HEK293 (cell line): Measurements from ENCODE around the gene CARD14.

Experiments
- CTCF ChIA-PET: fragments of 350-600 bp; formaldehyde crosslinking; extraction: SDS; loops from one replicate; lab custom pipeline; 2021; ENCODE audit warnings: antibody characterized with exemption; lab: Yijun Ruan, JAX
- POLR2A ChIA-PET: fragments of 300-600 bp; formaldehyde crosslinking; extraction: SDS; loops from one replicate; lab custom pipeline; 2020; ENCODE audit warnings: antibody characterized with exemption, inconsistent platforms; lab: Yijun Ruan, JAX
- H3K27ac ChIP-seq: fragments of 200-500 bp; sonication (Bioruptor generic); 2 replicates; pipeline ENCODE4 v1.5.1; 2014; ENCODE audit warnings: low read depth, low read length, control low read depth, inconsistent platforms; ENCODE audit errors: extremely low read depth
- H3K36me3 ChIP-seq, 2 experiments: fragments of 200-500 bp in 1 of 2; sonication (Bioruptor generic) in 1 of 2; 1 replicate in 1 of 2; 2 replicates in 1 of 2; pipeline ENCODE4 v1.5.1; 2014 to 2017; ENCODE audit warnings: inconsistent platforms in 2 of 2, low read length in 2 of 2; ENCODE audit not compliant: control insufficient read depth in 2 of 2, insufficient read depth in 1 of 2
- H3K4me1 ChIP-seq: fragments of 200-500 bp; sonication (Bioruptor generic); 2 replicates; pipeline ENCODE4 v1.5.1; 2014; ENCODE audit warnings: mild to moderate bottlenecking, low read length, inconsistent platforms; ENCODE audit not compliant: control insufficient read depth, insufficient read depth
- H3K4me3 ChIP-seq: 2 replicates; pipeline ENCODE4 v1.5.1; 2011; ENCODE audit warnings: low read depth, mild to moderate bottlenecking, control low read depth, low read length, moderate library complexity
- H3K9me3 ChIP-seq: fragments of 200-500 bp; sonication (Bioruptor generic); 2 replicates; pipeline ENCODE4 v1.5.1; 2014; ENCODE audit warnings: low read depth, low read length, inconsistent platforms; ENCODE audit not compliant: control insufficient read depth, insufficient read depth
- GLI4 ChIP-seq: fragments of 450-650 bp; formaldehyde crosslinking; IDR thresholded peaks from 2 replicates; pipeline ENCODE4 v1.5.1; 2016; ENCODE audit warnings: missing biosample characterization, missing genetic modification characterization
- INSM2 ChIP-seq: fragments of 450-650 bp; formaldehyde crosslinking; IDR thresholded peaks from 2 replicates; pipeline ENCODE4 v1.5.1; 2016; ENCODE audit warnings: missing biosample characterization, missing genetic modification characterization
- MYNN ChIP-seq: fragments of 450-650 bp; formaldehyde crosslinking; IDR thresholded peaks from 2 replicates; pipeline ENCODE4 v1.5.1; 2016; ENCODE audit warnings: missing biosample characterization, missing genetic modification characterization, borderline replicate concordance
- OSR2 ChIP-seq: fragments of 450-650 bp; formaldehyde crosslinking; IDR thresholded peaks from 2 replicates; pipeline ENCODE4 v1.5.1; 2016; ENCODE audit warnings: missing biosample characterization, missing genetic modification characterization
- SP7 ChIP-seq: fragments of 450-650 bp; formaldehyde crosslinking; IDR thresholded peaks from 2 replicates; pipeline ENCODE4 v1.5.1; 2016; ENCODE audit warnings: missing biosample characterization, missing genetic modification characterization
- ZBTB17 ChIP-seq: fragments of 450-650 bp; formaldehyde crosslinking; IDR thresholded peaks from 2 replicates; pipeline ENCODE4 v1.5.1; 2016; ENCODE audit warnings: missing biosample characterization, missing genetic modification characterization
- ZBTB26 ChIP-seq: fragments of 450-650 bp; formaldehyde crosslinking; optimal IDR thresholded peaks from 2 replicates; pipeline ENCODE3; 2016; ENCODE audit warnings: missing biosample characterization, mild to moderate bottlenecking, missing genetic modification characterization
- ZFHX2 ChIP-seq: fragments of 450-650 bp; formaldehyde crosslinking; conservative IDR thresholded peaks from 2 replicates; pipeline ENCODE4 v1.5.1; 2016; ENCODE audit warnings: missing biosample characterization, missing genetic modification characterization
- ZFP69B ChIP-seq: fragments of 450-650 bp; formaldehyde crosslinking; IDR thresholded peaks from 2 replicates; pipeline ENCODE4 v1.5.1; 2016; ENCODE audit warnings: missing biosample characterization, missing genetic modification characterization
- ZNF274 ChIP-seq, 2 experiments: fragments of 200-500 bp in 1 of 2; fragments of 450-650 bp in 1 of 2; sonication (Bioruptor generic) in 1 of 2; formaldehyde crosslinking in 1 of 2; IDR thresholded peaks; 2 replicates each; pipeline versions ENCODE4 v1.5.1 to v1.6.1; 2014 to 2016; ENCODE audit warnings: borderline replicate concordance in 1 of 2, inconsistent platforms in 1 of 2, low read length in 1 of 2, missing biosample characterization in 1 of 2, missing genetic modification characterization in 1 of 2
- ZNF416 ChIP-seq: fragments of 450-650 bp; formaldehyde crosslinking; IDR thresholded peaks from 2 replicates; pipeline ENCODE4 v1.5.1; 2016; ENCODE audit warnings: missing biosample characterization, missing genetic modification characterization
- ZNF473 ChIP-seq: fragments of 450-650 bp; formaldehyde crosslinking; IDR thresholded peaks from 2 replicates; pipeline ENCODE4 v1.5.1; 2017; ENCODE audit warnings: missing biosample characterization, missing genetic modification characterization
- ZNF521 ChIP-seq: fragments of 450-650 bp; formaldehyde crosslinking; IDR thresholded peaks from 2 replicates; pipeline ENCODE4 v1.5.1; 2017; ENCODE audit warnings: missing biosample characterization, mild to moderate bottlenecking, missing genetic modification characterization
- ZNF529 ChIP-seq: fragments of 450-650 bp; formaldehyde crosslinking; IDR thresholded peaks from 2 replicates; pipeline ENCODE4 v1.5.1; 2017; ENCODE audit warnings: missing genetic modification characterization, missing biosample characterization; ENCODE audit not compliant: insufficient replicate concordance
- ZNF549 ChIP-seq: fragments of 450-650 bp; IDR thresholded peaks from 2 replicates; pipeline ENCODE4 v1.5.1; 2018; ENCODE audit warnings: missing biosample characterization, missing genetic modification characterization, mild to moderate bottlenecking, inconsistent platforms, moderate library complexity
- ZNF626 ChIP-seq: fragments of 450-650 bp; sonication (Bioruptor Pico); formaldehyde crosslinking; IDR thresholded peaks from 2 replicates; pipeline ENCODE4 v1.5.1; 2018; ENCODE audit warnings: missing biosample characterization, missing genetic modification characterization, inconsistent platforms
- ZNF629 ChIP-seq: fragments of 450-650 bp; formaldehyde crosslinking; IDR thresholded peaks from 2 replicates; pipeline ENCODE4 v1.5.1; 2017; ENCODE audit warnings: missing biosample characterization, missing genetic modification characterization
- ZNF658 ChIP-seq: fragments of 450-650 bp; formaldehyde crosslinking; IDR thresholded peaks from 2 replicates; pipeline ENCODE4; 2016; ENCODE audit warnings: missing biosample characterization, missing genetic modification characterization
- ZNF660 ChIP-seq: fragments of 450-650 bp; IDR thresholded peaks from 2 replicates; pipeline ENCODE4 v1.5.1; 2018; ENCODE audit warnings: missing biosample characterization, mild to moderate bottlenecking, missing genetic modification characterization
- ZSCAN30 ChIP-seq: fragments of 450-650 bp; IDR thresholded peaks from 2 replicates; pipeline ENCODE4 v1.5.1; 2018; ENCODE audit warnings: missing biosample characterization, mild to moderate bottlenecking, missing genetic modification characterization, moderate library complexity
- TF ChIP-seq, protein P1 (sequence below): fragments of 450-650 bp; formaldehyde crosslinking; IDR thresholded peaks from 2 replicates; pipeline ENCODE4 v1.5.1; 2016; ENCODE audit warnings: missing biosample characterization, missing genetic modification characterization
- TF ChIP-seq, protein P2 (sequence below): fragments of 450-650 bp; formaldehyde crosslinking; IDR thresholded peaks from 2 replicates; pipeline ENCODE4 v1.5.1; 2016; ENCODE audit warnings: missing biosample characterization, missing genetic modification characterization
- TF ChIP-seq, protein P3 (sequence below): sonication (generic); formaldehyde crosslinking; IDR thresholded peaks from 2 replicates; pipeline ENCODE4 v1.8.1; 2022; ENCODE audit warnings: mild to moderate bottlenecking, moderate library complexity, missing genetic modification reagents
- TF ChIP-seq, protein P4 (sequence below): fragments of 450-650 bp; formaldehyde crosslinking; IDR thresholded peaks from 2 replicates; pipeline ENCODE4 v1.5.1; 2016; ENCODE audit warnings: missing biosample characterization, missing genetic modification characterization
- TF ChIP-seq, protein P5 (sequence below): fragments of 450-650 bp; formaldehyde crosslinking; IDR thresholded peaks from 2 replicates; pipeline ENCODE4 v1.5.1; 2017; ENCODE audit warnings: missing biosample characterization, missing genetic modification characterization

Gene CARD14

DNA sequence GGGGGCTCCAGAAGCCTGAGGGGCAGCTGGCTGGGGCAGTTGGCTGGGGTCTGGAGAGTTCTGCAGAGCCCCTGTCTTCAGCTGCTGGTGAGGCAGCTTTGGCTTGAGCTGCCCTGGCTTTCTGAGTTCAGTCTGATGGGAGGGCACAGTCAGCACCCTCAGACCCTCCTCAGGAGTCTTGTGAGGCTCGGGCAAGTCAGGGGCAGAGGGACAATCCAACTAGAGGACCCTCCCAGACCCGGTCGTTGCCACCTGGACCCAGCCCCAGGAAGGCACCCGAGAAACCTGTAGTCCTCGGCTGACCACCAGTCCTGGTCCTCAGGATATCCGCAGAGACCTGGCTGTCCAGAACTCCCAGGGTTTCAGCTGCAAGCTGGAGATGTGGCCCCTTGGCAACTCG, 1.9 kb downstream of the CARD14 start:
- H3K4me3 ChIP-seq = no peak overlapping the region
- no peaks in the 10 kb centered on the region for H3K9me3 ChIP-seq
- H3K27ac ChIP-seq = no peak overlapping the region
- no peaks in the 10 kb centered on the region for H3K36me3 ChIP-seq
- no peaks in the 10 kb centered on the region for H3K4me1 ChIP-seq
- ChIA-PET CTCF (interaction anchor here (0.6 to 1.2 kb wide), 3 partner anchors 25 to 810 kb away, joined by 3 to 5 read pairs (median 3); no protein-coding TSS in a partner anchor), POLR2A (no interaction called here)
- TF ChIP-seq INSM2 (tag by site-specific recombination) (no peak), OSR2 (tag by site-specific recombination) (no peak), ZFP69B (tag by site-specific recombination) (no peak), ZSCAN30 (no peak), MYNN (tag by site-specific recombination) (no peak), SP7 (tag by site-specific recombination) (no peak), ZNF629 (tag by site-specific recombination) (no peak), ZNF473 (tag by site-specific recombination) (no peak), ZNF521 (tag by site-specific recombination) (no peak), ZBTB26 (tag by site-specific recombination) (no peak), ZNF274 (IDR thresholded peaks at IDR 0.05; ENCODE audit: low read length) (no peak), ZNF274 (tag by site-specific recombination; IDR thresholded peaks at IDR 0.05; ENCODE audit: borderline replicate concordance) (no peak), ZNF416 (tag by site-specific recombination) (no peak), ZNF658 (tag by site-specific recombination) (no peak), ZNF529 (tag by site-specific recombination) (no peak), ZNF626 (no peak), ZNF549 (tag by site-specific recombination) (no peak), ZFHX2 (tag by site-specific recombination) (no peak)
- TF ChIP-seq, protein P1, sequence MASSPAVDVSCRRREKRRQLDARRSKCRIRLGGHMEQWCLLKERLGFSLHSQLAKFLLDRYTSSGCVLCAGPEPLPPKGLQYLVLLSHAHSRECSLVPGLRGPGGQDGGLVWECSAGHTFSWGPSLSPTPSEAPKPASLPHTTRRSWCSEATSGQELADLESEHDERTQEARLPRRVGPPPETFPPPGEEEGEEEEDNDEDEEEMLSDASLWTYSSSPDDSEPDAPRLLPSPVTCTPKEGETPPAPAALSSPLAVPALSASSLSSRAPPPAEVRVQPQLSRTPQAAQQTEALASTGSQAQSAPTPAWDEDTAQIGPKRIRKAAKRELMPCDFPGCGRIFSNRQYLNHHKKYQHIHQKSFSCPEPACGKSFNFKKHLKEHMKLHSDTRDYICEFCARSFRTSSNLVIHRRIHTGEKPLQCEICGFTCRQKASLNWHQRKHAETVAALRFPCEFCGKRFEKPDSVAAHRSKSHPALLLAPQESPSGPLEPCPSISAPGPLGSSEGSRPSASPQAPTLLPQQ (tag by site-specific recombination) = no peak
- TF ChIP-seq, protein P2, sequence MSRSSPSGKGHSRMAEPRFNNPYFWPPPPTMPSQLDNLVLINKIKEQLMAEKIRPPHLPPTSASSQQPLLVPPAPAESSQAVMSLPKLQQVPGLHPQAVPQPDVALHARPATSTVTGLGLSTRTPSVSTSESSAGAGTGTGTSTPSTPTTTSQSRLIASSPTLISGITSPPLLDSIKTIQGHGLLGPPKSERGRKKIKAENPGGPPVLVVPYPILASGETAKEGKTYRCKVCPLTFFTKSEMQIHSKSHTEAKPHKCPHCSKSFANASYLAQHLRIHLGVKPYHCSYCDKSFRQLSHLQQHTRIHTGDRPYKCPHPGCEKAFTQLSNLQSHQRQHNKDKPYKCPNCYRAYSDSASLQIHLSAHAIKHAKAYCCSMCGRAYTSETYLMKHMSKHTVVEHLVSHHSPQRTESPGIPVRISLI (tag by site-specific recombination) = no peak

DNA sequence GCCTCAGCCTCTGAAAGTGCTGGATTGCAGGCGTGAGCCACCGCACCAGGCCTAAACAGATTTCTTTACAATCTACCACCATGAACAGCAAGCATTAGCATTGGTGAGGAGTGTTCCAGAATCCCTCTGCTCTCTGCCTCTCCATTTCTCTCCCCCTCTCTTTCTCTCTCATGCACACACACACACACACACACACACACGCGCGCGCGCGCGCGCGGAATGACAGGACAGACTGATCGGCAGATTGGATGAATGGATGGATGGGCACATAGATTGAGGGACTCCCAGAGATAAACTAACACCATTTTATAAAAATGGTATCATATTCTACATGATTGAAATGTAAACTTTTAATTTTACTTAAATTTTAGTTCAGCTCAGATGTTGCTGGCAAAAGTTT, 3.3 kb downstream of the CARD14 start:
- TF ChIP-seq, protein P3, sequence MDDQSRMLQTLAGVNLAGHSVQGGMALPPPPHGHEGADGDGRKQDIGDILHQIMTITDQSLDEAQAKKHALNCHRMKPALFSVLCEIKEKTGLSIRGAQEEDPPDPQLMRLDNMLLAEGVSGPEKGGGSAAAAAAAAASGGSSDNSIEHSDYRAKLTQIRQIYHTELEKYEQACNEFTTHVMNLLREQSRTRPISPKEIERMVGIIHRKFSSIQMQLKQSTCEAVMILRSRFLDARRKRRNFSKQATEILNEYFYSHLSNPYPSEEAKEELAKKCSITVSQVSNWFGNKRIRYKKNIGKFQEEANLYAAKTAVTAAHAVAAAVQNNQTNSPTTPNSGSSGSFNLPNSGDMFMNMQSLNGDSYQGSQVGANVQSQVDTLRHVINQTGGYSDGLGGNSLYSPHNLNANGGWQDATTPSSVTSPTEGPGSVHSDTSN (CRISPR knock-in tag) = no peak
- TF ChIP-seq, protein P4, sequence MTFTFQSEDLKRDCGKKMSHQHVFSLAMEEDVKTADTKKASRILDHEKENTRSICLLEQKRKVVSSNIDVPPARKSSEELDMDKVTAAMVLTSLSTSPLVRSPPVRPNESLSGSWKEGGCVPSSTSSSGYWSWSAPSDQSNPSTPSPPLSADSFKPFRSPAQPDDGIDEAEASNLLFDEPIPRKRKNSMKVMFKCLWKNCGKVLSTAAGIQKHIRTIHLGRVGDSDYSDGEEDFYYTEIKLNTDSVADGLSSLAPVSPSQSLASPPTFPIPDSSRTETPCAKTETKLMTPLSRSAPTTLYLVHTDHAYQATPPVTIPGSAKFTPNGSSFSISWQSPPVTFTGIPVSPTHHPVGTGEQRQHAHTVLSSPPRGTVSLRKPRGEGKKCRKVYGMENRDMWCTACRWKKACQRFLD = no peak
- TF ChIP-seq ZBTB17 (tag by site-specific recombination) (peak; percentile 42; the same call in 1 of the 2 replicates), GLI4 (no peak), ZNF658 (tag by site-specific recombination) (no peak), ZNF660 (no peak)
- TF ChIP-seq, protein P5, sequence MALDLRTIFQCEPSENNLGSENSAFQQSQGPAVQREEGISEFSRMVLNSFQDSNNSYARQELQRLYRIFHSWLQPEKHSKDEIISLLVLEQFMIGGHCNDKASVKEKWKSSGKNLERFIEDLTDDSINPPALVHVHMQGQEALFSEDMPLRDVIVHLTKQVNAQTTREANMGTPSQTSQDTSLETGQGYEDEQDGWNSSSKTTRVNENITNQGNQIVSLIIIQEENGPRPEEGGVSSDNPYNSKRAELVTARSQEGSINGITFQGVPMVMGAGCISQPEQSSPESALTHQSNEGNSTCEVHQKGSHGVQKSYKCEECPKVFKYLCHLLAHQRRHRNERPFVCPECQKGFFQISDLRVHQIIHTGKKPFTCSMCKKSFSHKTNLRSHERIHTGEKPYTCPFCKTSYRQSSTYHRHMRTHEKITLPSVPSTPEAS (tag by site-specific recombination) = peak; percentile 62; the same call in 1 of the 2 replicates
- CTCF ChIA-PET = interaction anchor here (0.6 to 0.9 kb wide), 2 partner anchors 10 to 72 kb away, joined by 3 to 4 read pairs; partner anchors contain the start of gene GAA
- no peaks in the 10 kb centered on the region for H3K9me3 ChIP-seq
- no peaks in the 10 kb centered on the region for H3K36me3 ChIP-seq
- POLR2A ChIA-PET = interaction anchor here (0.7 kb wide), 1 partner anchor 14 kb away, joined by 3 read pairs; no protein-coding TSS in a partner anchor
- no peak overlapping the region for H3K4me3 ChIP-seq
- H3K27ac ChIP-seq = no peak overlapping the region
- H3K4me1 ChIP-seq = no peaks in the 10 kb centered on the region
